HCT116 (cell line): ENCODE results near the gene DOCK3. TPM values are rescaled to one million over a fixed set of nuclear protein-coding genes. Genes with fewer than 3 reads are reported as not detected.

Source experiments
- ATAC-seq: fragments of 200-7000 bp; cut with Tn5 transposase; 2 replicates; pipeline ENCODE4 v1.9.1; 2020; ENCODE audit warnings: mild to moderate bottlenecking, moderate library complexity
- BruUV-seq: library from RNA; stranded (reverse); fragments of 400-500 nt; replicated peaks from 2 replicates; lab custom pipeline; 2021; lab: Mats Ljungman, UMichigan
- CTCF ChIA-PET: fragments of 300-600 bp; sonication (Branson Sonifier 250); formaldehyde crosslinking; loops from one replicate; lab custom pipeline; 2021; ENCODE audit warnings: antibody characterized with exemption; lab: Charles Lee
- POLR2A ChIA-PET: fragments of 300-600, 350-600 bp; sonication (Branson Sonifier 250); formaldehyde crosslinking; loops from one replicate; lab custom pipeline; 2021; ENCODE audit warnings: antibody characterized with exemption; lab: Charles Lee
- RAD21 ChIA-PET, 2 experiments: fragments of 300-600 bp; sonication (Branson Sonifier 250); formaldehyde crosslinking; loops; one replicate each; lab custom pipeline; 2023; ENCODE audit warnings: low total read pairs in 2 of 2; ENCODE audit not compliant: uncharacterized antibody in 2 of 2, unreplicated experiment in 2 of 2, low non-redundant PET in 1 of 2; lab: Charles Lee
- DNase-seq: peaks from one replicate; pipeline ENCODE4 v3.0.0-alpha.2; 2010; ENCODE audit warnings: low read depth, low spot score
- H2AFZ ChIP-seq: fragments of 200-600 bp; shearing (Covaris generic), sonication (generic); 2 replicates; pipeline ENCODE4 v1.6.1; 2017; ENCODE audit warnings: low read depth, mixed run types, mixed read lengths, antibody characterized with exemption, low read length; ENCODE audit not compliant: poor library complexity, severe bottlenecking
- H3K27ac ChIP-seq: 2 replicates; pipeline ENCODE4 v1.5.1; 2012; ENCODE audit warnings: low read depth, low read length
- H3K27me3 ChIP-seq: fragments of 200-600 bp; sonication (generic); 2 replicates; pipeline ENCODE4 v1.6.1; 2016; ENCODE audit warnings: mixed run types, low read length, mixed read lengths; ENCODE audit not compliant: insufficient read depth
- H3K36me3 ChIP-seq, 2 experiments: fragments of 200-500 bp in 1 of 2; fragments of 200-600 bp in 1 of 2; sonication (Bioruptor generic) in 1 of 2; sonication (generic) in 1 of 2; 2 replicates each; pipeline versions ENCODE4 v1.5.1 to v1.6.1; 2014 to 2016; ENCODE audit warnings: low read length in 2 of 2, inconsistent platforms in 1 of 2, mixed read lengths in 1 of 2, mixed run types in 1 of 2; ENCODE audit not compliant: insufficient read depth in 2 of 2, control insufficient read depth in 1 of 2
- H3K4me1 ChIP-seq, 2 experiments: fragments of 200-600 bp in 1 of 2; sonication (generic) in 1 of 2; 2 replicates each; pipeline versions ENCODE4 v1.5.1 to v1.6.1; 2012 to 2017; ENCODE audit warnings: low read length in 2 of 2, inconsistent platforms in 1 of 2, mild to moderate bottlenecking in 1 of 2, mixed read lengths in 1 of 2, mixed run types in 1 of 2, moderate library complexity in 1 of 2; ENCODE audit not compliant: insufficient read depth in 2 of 2, control insufficient read depth in 1 of 2
- H3K4me2 ChIP-seq: fragments of 200-600 bp; sonication (generic); 2 replicates; pipeline ENCODE4 v1.6.1; 2017; ENCODE audit warnings: mixed run types, low read length, mixed read lengths
- H3K4me3 ChIP-seq, 2 experiments: fragments of 200-600 bp in 1 of 2; sonication (generic) in 1 of 2; replicated peaks in 1 of 2; 2 replicates each; pipeline ENCODE4 v1.5.1; 2011 to 2016; ENCODE audit warnings: low read length in 2 of 2, control low read depth in 1 of 2, low read depth in 1 of 2, mild to moderate bottlenecking in 1 of 2, mixed read lengths in 1 of 2, mixed run types in 1 of 2
- H3K79me2 ChIP-seq: fragments of 200-600 bp; sonication (generic); 2 replicates; pipeline ENCODE4 v1.6.1; 2017; ENCODE audit warnings: mild to moderate bottlenecking, mixed run types, low read length, moderate library complexity, mixed read lengths; ENCODE audit not compliant: insufficient read depth
- H3K9ac ChIP-seq: fragments of 200-600 bp; sonication (generic); 2 replicates; pipeline ENCODE4 v1.6.1; 2016; ENCODE audit warnings: low read length, mixed read lengths
- H3K9me2 ChIP-seq: fragments of 200-600 bp; sonication (generic), shearing (Covaris generic); 2 replicates; pipeline ENCODE4 v1.6.1; 2017; ENCODE audit warnings: mixed run types, mild to moderate bottlenecking, moderate library complexity; ENCODE audit not compliant: insufficient read depth
- H3K9me3 ChIP-seq, 2 experiments: fragments of 200-500 bp in 1 of 2; fragments of 200-600 bp in 1 of 2; sonication (Bioruptor generic) in 1 of 2; sonication (generic) in 1 of 2; 2 replicates each; pipeline ENCODE4 v1.6.1; 2014 to 2017; ENCODE audit warnings: low read length in 2 of 2, mixed read lengths in 2 of 2, inconsistent platforms in 1 of 2, low read depth in 1 of 2, mild to moderate bottlenecking in 1 of 2, mixed run types in 1 of 2, moderate library complexity in 1 of 2; ENCODE audit not compliant: control insufficient read depth in 1 of 2, insufficient read depth in 1 of 2
- H4K20me1 ChIP-seq: fragments of 200-600 bp; sonication (generic), shearing (Covaris generic); 2 replicates; pipeline ENCODE4 v1.6.1; 2017; ENCODE audit warnings: mixed run types, mild to moderate bottlenecking, moderate library complexity; ENCODE audit not compliant: insufficient read depth
- CBX3 ChIP-seq: IDR thresholded peaks from 2 replicates; pipeline ENCODE4 v1.6.1; 2012; ENCODE audit warnings: low read depth
- CTCF ChIP-seq, 3 experiments: fragments of 200-600 bp in 1 of 3; sonication (generic) in 1 of 3; IDR thresholded peaks in 2 of 3; conservative IDR thresholded peaks in 1 of 3; 2 replicates each; pipeline ENCODE4 v1.5.1; 2012 to 2017; ENCODE audit warnings: low read depth in 2 of 3, low read length in 2 of 3, antibody characterized with exemption in 1 of 3, borderline replicate concordance in 1 of 3, control low read depth in 1 of 3, mild to moderate bottlenecking in 1 of 3, mixed read lengths in 1 of 3, mixed run types in 1 of 3, moderate library complexity in 1 of 3; ENCODE audit not compliant: insufficient read depth in 1 of 3
- ELF1 ChIP-seq: IDR thresholded peaks from 2 replicates; pipeline ENCODE4 v1.6.1; 2012; ENCODE audit warnings: low read depth, borderline replicate concordance
- EZH2phosphoT487 ChIP-seq: fragments of 200-600 bp; IDR thresholded peaks from 2 replicates; pipeline ENCODE4 v1.6.1; 2018; ENCODE audit warnings: antibody characterized with exemption, borderline replicate concordance
- JUND ChIP-seq: IDR thresholded peaks from 2 replicates; pipeline ENCODE4 v1.6.1; 2012
- POLR2AphosphoS5 ChIP-seq: IDR thresholded peaks from 2 replicates; pipeline ENCODE4 v1.6.1; 2011; ENCODE audit warnings: mild to moderate bottlenecking, low read depth, low read length, moderate library complexity
- SIN3A ChIP-seq: IDR thresholded peaks from 2 replicates; pipeline ENCODE4 v1.6.1; 2012; ENCODE audit warnings: low read depth
- ZNF274 ChIP-seq: fragments of 200-500 bp; sonication (Bioruptor generic); IDR thresholded peaks from 2 replicates; pipeline ENCODE4 v1.6.1; 2014; ENCODE audit warnings: mild to moderate bottlenecking, low read depth, low read length, inconsistent platforms
- intact Hi-C: fragments of 100-400 bp; cut with micrococcal nuclease; formaldehyde crosslinking; loops from 2 replicates; pipeline ENCODE4 v1.10.0; 2022
- total RNA-seq: library from RNA; stranded (reverse); gene quantifications from one replicate; pipeline ENCODE4 v1.2.1, GENCODE V29; 2021; ENCODE audit not compliant: unreplicated experiment

The DOCK3 gene
- total RNA-seq, 1 experiment from 2014 or later, result 4.2 TPM

GRCh38 chr3:51063053-51063452, 388.3 kb downstream of the DOCK3 start:
- no peak overlapping the region for H2AFZ ChIP-seq
- H3K79me2 ChIP-seq, result no peaks in the 10 kb centered on the region
- RAD21 ChIA-PET, result no interaction called here
- no peaks in the 10 kb centered on the region for H3K27me3 ChIP-seq
- no peak for ATAC-seq
- no peaks in the 10 kb centered on the region for H3K36me3 ChIP-seq
- no peak for DNase-seq
- H3K4me1 ChIP-seq, result no peaks in the 10 kb centered on the region
- no peak for TF ChIP-seq POLR2AphosphoS5
- no peak for TF ChIP-seq CBX3
- TF ChIP-seq CTCF (IDR thresholded peaks at IDR 0.05 in 2 of 3, conservative IDR thresholded peaks at IDR 0.05 in 1 of 3; ENCODE audit: borderline replicate concordance in 1 of 3, insufficient read depth in 1 of 3, low read depth in 2 of 3, low read length in 2 of 3), result no peak
- CTCF ChIA-PET, result no interaction called here
- no peaks in the 10 kb centered on the region for H3K9me3 ChIP-seq
- H4K20me1 ChIP-seq, result no peaks in the 10 kb centered on the region
- no peak overlapping the region for H3K27ac ChIP-seq
- intact Hi-C loops, result no loop called here
- H3K9me2 ChIP-seq, result no peaks in the 10 kb centered on the region
- BruUV-seq, result no TSS peak
- no peak overlapping the region for H3K4me3 ChIP-seq
- H3K4me2 ChIP-seq, result no peak overlapping the region
- POLR2A ChIA-PET, result no interaction called here
- no peak overlapping the region for H3K9ac ChIP-seq

GRCh38 chr3:51075221-51075775, 400.6 kb downstream of the DOCK3 start:
- H3K27ac ChIP-seq, result no peak overlapping the region
- TF ChIP-seq CTCF (IDR thresholded peaks at IDR 0.05 in 2 of 3, conservative IDR thresholded peaks at IDR 0.05 in 1 of 3; ENCODE audit: borderline replicate concordance in 1 of 3, insufficient read depth in 1 of 3, low read depth in 2 of 3, low read length in 2 of 3), result no peak
- TF ChIP-seq SIN3A, result no peak
- TF ChIP-seq POLR2AphosphoS5, result no peak
- no peak for TF ChIP-seq EZH2phosphoT487
- no peak for TF ChIP-seq JUND
- no peak for TF ChIP-seq ELF1
- no peak for TF ChIP-seq ZNF274
- DNase-seq, result no peak

More at GRCh38 chr3:51075221-51075775, 400.6 kb downstream of the DOCK3 start:
- H3K4me2 ChIP-seq, result no peak overlapping the region
- no peaks in the 10 kb centered on the region for H4K20me1 ChIP-seq
- no peak overlapping the region for H2AFZ ChIP-seq
- ChIA-PET POLR2A (no interaction called here), RAD21 (no interaction called here), CTCF (interaction anchor here (1.1 kb wide), 1 partner anchor 25 kb away, joined by 3 read pairs; no protein-coding TSS in a partner anchor)
- no peaks in the 10 kb centered on the region for H3K27me3 ChIP-seq
- no peak for ATAC-seq
- no peak overlapping the region for H3K9ac ChIP-seq
- no peaks in the 10 kb centered on the region for H3K4me1 ChIP-seq
- intact Hi-C loops, result no loop called here
- no peaks in the 10 kb centered on the region for H3K9me2 ChIP-seq
- no peak overlapping the region for H3K4me3 ChIP-seq
- H3K36me3 ChIP-seq, result no peaks in the 10 kb centered on the region
- no peaks in the 10 kb centered on the region for H3K79me2 ChIP-seq
- no TSS peak for BruUV-seq
- no peaks in the 10 kb centered on the region for H3K9me3 ChIP-seq
